SK-N-SH treated with all-trans-retinoic acid at 6 μM for 48 hours (cell line): ENCODE results near the gene GUCY1A2.

Experiments used
- ATAC-seq: fragments of 200-7000 bp; cut with Tn5 transposase; 3 replicates; pipeline ENCODE4 v1.9.1; 2020; ENCODE audit warnings: mild to moderate bottlenecking, moderate library complexity
- ARNTL ChIP-seq: fragments of 450-650 bp; formaldehyde crosslinking; IDR thresholded peaks from 2 replicates; pipeline ENCODE4 v1.5.0; 2020; ENCODE audit warnings: low read depth, mild to moderate bottlenecking, moderate library complexity, borderline replicate concordance
- BACH2 ChIP-seq: fragments of 250-450 bp; sonication (Bioruptor Pico); IDR thresholded peaks from 2 replicates; pipeline ENCODE4 v1.9.0; 2021; ENCODE audit warnings: mild to moderate bottlenecking, borderline replicate concordance
- CREB5 ChIP-seq: fragments of 250-450 bp; sonication (Bioruptor Pico); IDR thresholded peaks from 2 replicates; pipeline ENCODE4 v1.5.1; 2020; ENCODE audit warnings: low read depth, mild to moderate bottlenecking, moderate library complexity
- CSDC2 ChIP-seq: fragments of 250-450 bp; sonication (Bioruptor Pico); IDR thresholded peaks from 2 replicates; pipeline ENCODE4 v1.5.0; 2020; ENCODE audit warnings: mild to moderate bottlenecking, moderate library complexity
- CSRNP3 ChIP-seq: fragments of 250-450 bp; sonication (Bioruptor Pico); IDR thresholded peaks from 2 replicates; pipeline ENCODE4 v1.5.1; 2021; ENCODE audit warnings: mild to moderate bottlenecking, moderate library complexity
- ESRRG ChIP-seq: fragments of 250-450 bp; sonication (Bioruptor Pico); IDR thresholded peaks from 2 replicates; pipeline ENCODE4 v1.6.1; 2021; ENCODE audit warnings: mild to moderate bottlenecking
- GLIS3 ChIP-seq: fragments of 250-450 bp; sonication (Bioruptor Pico); IDR thresholded peaks from 2 replicates; pipeline ENCODE4 v1.5.0; 2020; ENCODE audit warnings: mild to moderate bottlenecking, moderate library complexity
- ISL1 ChIP-seq: fragments of 250-450 bp; sonication (Bioruptor Pico); IDR thresholded peaks from 2 replicates; pipeline ENCODE4 v2.1.2; 2022; ENCODE audit warnings: mild to moderate bottlenecking, moderate library complexity
- OSR1 ChIP-seq: fragments of 250-450 bp; sonication (Bioruptor Pico); IDR thresholded peaks from 2 replicates; pipeline ENCODE4 v1.8.0; 2022; ENCODE audit warnings: moderate library complexity, mild to moderate bottlenecking, inconsistent platforms
- PPARA ChIP-seq: fragments of 250-450 bp; sonication (Bioruptor Pico); IDR thresholded peaks from 2 replicates; pipeline ENCODE4 v1.5.0; 2020; ENCODE audit warnings: mild to moderate bottlenecking, borderline replicate concordance
- RARB ChIP-seq: fragments of 250-450 bp; sonication (Bioruptor Pico); IDR thresholded peaks from 2 replicates; pipeline ENCODE4 v1.8.0; 2021; ENCODE audit warnings: mild to moderate bottlenecking, moderate library complexity
- SNAI2 ChIP-seq: fragments of 250-450 bp; sonication (Bioruptor Pico); IDR thresholded peaks from 2 replicates; pipeline ENCODE4 v1.5.0; 2020; ENCODE audit warnings: mild to moderate bottlenecking, moderate library complexity
- TCF4 ChIP-seq: fragments of 250-450 bp; sonication (Bioruptor Pico); IDR thresholded peaks from 2 replicates; pipeline ENCODE4 v1.8.0; 2021; ENCODE audit warnings: mild to moderate bottlenecking, moderate library complexity, borderline replicate concordance
- TOX ChIP-seq: fragments of 250-450 bp; sonication (Bioruptor Pico); IDR thresholded peaks from 2 replicates; pipeline ENCODE4 v1.8.0; 2021; ENCODE audit warnings: mild to moderate bottlenecking, moderate library complexity, borderline replicate concordance
- TSHZ2 ChIP-seq: fragments of 250-450 bp; sonication (Bioruptor Pico); IDR thresholded peaks from 2 replicates; pipeline ENCODE4 v1.5.0; 2020; ENCODE audit warnings: mild to moderate bottlenecking, moderate library complexity
- ZC3H10 ChIP-seq: fragments of 250-450 bp; sonication (Bioruptor Pico); IDR thresholded peaks from 2 replicates; pipeline ENCODE4 v1.5.1; 2021; ENCODE audit warnings: mild to moderate bottlenecking, moderate library complexity
- ZFP3 ChIP-seq: fragments of 250-450 bp; sonication (Bioruptor Pico); IDR thresholded peaks from 2 replicates; pipeline ENCODE4 v1.5.0; 2020; ENCODE audit warnings: mild to moderate bottlenecking, moderate library complexity
- ZFP30 ChIP-seq: fragments of 450-650 bp; formaldehyde crosslinking; IDR thresholded peaks from 2 replicates; pipeline ENCODE4 v1.5.0; 2022; ENCODE audit warnings: mild to moderate bottlenecking, moderate library complexity
- ZNF565 ChIP-seq: fragments of 450-650 bp; formaldehyde crosslinking; conservative IDR thresholded peaks from 2 replicates; pipeline ENCODE4 v1.5.0; 2020; ENCODE audit warnings: low read depth, mild to moderate bottlenecking, moderate library complexity
- ZNF70 ChIP-seq: fragments of 450-650 bp; formaldehyde crosslinking; IDR thresholded peaks from 2 replicates; pipeline ENCODE4 v1.5.0; 2020; ENCODE audit warnings: mild to moderate bottlenecking, moderate library complexity
- ZNF8 ChIP-seq: fragments of 450-650 bp; formaldehyde crosslinking; IDR thresholded peaks from 2 replicates; pipeline ENCODE4 v1.5.0; 2020; ENCODE audit warnings: mild to moderate bottlenecking, moderate library complexity
- TF ChIP-seq, protein P1 (sequence below): fragments of 250-450 bp; sonication (Bioruptor Pico); IDR thresholded peaks from 2 replicates; pipeline ENCODE4 v1.8.0; 2021; ENCODE audit warnings: low read depth, mild to moderate bottlenecking, moderate library complexity, borderline replicate concordance
- TF ChIP-seq, protein P2 (sequence below): fragments of 250-450 bp; sonication (Bioruptor Pico); IDR thresholded peaks from 2 replicates; pipeline ENCODE4 v1.8.0; 2020; ENCODE audit warnings: mild to moderate bottlenecking, moderate library complexity, borderline replicate concordance

Gene GUCY1A2

DNA sequence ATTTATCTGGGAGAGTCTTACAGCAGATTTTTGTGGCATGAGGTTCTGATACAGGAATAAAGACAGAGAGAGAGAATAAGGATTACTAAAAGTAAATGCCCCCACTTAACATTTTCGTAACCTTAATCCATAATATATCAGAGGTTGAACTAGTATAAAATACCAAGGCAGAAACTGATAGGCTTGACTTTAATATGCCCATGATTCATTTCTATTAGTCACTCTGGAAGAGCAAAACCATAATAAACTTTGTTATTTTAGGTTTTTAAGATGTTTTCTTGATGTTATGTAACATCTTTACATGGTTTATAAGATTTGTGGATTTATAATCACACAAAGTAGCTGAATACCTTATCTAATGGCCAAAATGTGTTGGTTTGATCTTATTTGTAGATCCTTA lies 19.1 kb downstream of the GUCY1A2 start:
- no peak for ATAC-seq
- TF ChIP-seq ISL1 (no peak), OSR1 (CRISPR knock-in tag) (no peak), SNAI2 (CRISPR knock-in tag) (no peak), TCF4 (CRISPR knock-in tag) (no peak), ZNF565 (CRISPR knock-in tag) (no peak), BACH2 (CRISPR knock-in tag) (no peak), GLIS3 (CRISPR knock-in tag) (no peak), ZC3H10 (CRISPR knock-in tag) (no peak), ZFP3 (CRISPR knock-in tag) (no peak)
- TF ChIP-seq, protein P1, sequence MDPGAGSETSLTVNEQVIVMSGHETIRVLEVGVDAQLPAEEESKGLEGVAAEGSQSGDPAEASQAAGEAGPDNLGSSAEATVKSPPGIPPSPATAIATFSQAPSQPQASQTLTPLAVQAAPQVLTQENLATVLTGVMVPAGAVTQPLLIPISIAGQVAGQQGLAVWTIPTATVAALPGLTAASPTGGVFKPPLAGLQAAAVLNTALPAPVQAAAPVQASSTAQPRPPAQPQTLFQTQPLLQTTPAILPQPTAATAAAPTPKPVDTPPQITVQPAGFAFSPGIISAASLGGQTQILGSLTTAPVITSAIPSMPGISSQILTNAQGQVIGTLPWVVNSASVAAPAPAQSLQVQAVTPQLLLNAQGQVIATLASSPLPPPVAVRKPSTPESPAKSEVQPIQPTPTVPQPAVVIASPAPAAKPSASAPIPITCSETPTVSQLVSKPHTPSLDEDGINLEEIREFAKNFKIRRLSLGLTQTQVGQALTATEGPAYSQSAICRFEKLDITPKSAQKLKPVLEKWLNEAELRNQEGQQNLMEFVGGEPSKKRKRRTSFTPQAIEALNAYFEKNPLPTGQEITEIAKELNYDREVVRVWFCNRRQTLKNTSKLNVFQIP, result no peak
- TF ChIP-seq, protein P2, sequence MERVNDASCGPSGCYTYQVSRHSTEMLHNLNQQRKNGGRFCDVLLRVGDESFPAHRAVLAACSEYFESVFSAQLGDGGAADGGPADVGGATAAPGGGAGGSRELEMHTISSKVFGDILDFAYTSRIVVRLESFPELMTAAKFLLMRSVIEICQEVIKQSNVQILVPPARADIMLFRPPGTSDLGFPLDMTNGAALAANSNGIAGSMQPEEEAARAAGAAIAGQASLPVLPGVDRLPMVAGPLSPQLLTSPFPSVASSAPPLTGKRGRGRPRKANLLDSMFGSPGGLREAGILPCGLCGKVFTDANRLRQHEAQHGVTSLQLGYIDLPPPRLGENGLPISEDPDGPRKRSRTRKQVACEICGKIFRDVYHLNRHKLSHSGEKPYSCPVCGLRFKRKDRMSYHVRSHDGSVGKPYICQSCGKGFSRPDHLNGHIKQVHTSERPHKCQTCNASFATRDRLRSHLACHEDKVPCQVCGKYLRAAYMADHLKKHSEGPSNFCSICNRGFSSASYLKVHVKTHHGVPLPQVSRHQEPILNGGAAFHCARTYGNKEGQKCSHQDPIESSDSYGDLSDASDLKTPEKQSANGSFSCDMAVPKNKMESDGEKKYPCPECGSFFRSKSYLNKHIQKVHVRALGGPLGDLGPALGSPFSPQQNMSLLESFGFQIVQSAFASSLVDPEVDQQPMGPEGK (CRISPR knock-in tag), result no peak

DNA sequence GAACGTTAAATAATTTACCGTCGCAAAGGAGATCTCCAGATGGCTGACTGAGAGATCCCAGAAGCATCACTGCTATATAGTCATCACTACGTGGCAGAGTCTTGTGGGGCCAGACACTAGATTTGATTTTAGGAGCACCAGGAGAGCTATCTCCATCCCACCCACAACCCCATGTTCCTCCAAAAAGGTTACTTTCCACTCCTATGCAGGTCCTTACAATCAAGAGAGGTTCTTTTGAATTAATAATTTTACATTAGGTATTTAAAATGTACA lies 19.4 kb downstream of the GUCY1A2 start:
- TF ChIP-seq ZNF8 (CRISPR knock-in tag) (no peak), BACH2 (CRISPR knock-in tag) (no peak), OSR1 (CRISPR knock-in tag) (no peak), ARNTL (no peak), PPARA (no peak), CSDC2 (CRISPR knock-in tag) (no peak), CREB5 (CRISPR knock-in tag) (no peak), ZFP3 (CRISPR knock-in tag) (no peak), ISL1 (no peak), SNAI2 (CRISPR knock-in tag) (no peak), ZC3H10 (CRISPR knock-in tag) (no peak), TOX (CRISPR knock-in tag) (no peak)
- peak; percentile 22; the same call in 1 of the 3 replicates for ATAC-seq

DNA sequence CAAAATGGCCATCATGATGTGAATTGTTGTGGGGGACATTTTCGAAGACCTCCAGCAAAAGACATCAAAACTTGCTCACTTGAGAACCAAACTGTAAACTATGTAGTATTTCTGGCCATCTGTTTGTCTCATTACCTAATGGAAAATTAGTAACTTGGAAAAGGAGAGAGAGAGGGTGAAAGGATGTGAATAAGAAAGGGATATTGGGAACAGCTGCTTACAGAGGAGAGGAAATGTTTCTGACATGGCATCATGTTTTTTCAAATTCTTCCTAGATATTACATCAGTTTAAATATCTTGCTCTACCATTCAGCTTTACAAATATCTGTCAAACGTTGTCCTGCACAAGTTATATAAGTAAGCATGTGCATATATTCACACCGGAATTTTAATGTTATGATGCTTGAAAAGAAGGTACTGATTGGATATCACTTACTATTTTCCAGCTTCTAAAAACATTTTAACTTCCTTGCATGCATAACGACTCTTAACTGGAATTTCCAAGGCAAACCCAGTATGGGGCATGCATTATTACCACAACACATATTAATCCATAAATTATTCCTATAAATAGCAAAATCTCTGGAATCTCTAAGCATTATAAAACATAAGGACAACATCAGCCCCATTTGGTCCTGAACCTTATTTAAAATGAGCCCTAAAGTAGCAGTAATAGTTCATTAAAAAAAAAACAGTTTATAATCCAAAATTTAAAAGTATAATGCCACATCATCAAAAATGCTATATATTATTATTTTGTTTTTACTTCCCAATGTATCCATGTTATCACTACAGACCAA lies 20.0 kb downstream of the GUCY1A2 start:
- peak; percentile 79 for ATAC-seq

More for the DNA sequence above, 20.0 kb downstream of the GUCY1A2 start:
- TF ChIP-seq TSHZ2 (no peak), BACH2 (CRISPR knock-in tag) (no peak), ZFP30 (no peak), RARB (CRISPR knock-in tag) (no peak), TCF4 (CRISPR knock-in tag) (no peak), ZNF70 (no peak), CSRNP3 (CRISPR knock-in tag) (no peak), GLIS3 (CRISPR knock-in tag) (no peak), SNAI2 (CRISPR knock-in tag) (no peak), ZNF8 (CRISPR knock-in tag) (no peak), CREB5 (CRISPR knock-in tag) (no peak), ISL1 (no peak), ESRRG (CRISPR knock-in tag) (no peak)
- TF ChIP-seq, protein P1, result no peak
- TF ChIP-seq, protein P2 (CRISPR knock-in tag), result no peak
